KMS-11 (cell line): Measurements from ENCODE around the gene ACO2.

Experiments used
- H2AFZ ChIP-seq: fragments of 200-600 bp; sonication (generic); 2 replicates; pipeline ENCODE4 v1.6.1; 2016; ENCODE audit warnings: antibody characterized with exemption, mixed run types, low read depth
- H3K27ac ChIP-seq: fragments of 200-600 bp; sonication (generic); 2 replicates; pipeline ENCODE4 v1.6.1; 2016; ENCODE audit warnings: mild to moderate bottlenecking, mixed run types
- H3K27me3 ChIP-seq: fragments of 200-600 bp; sonication (generic); 2 replicates; pipeline ENCODE4 v1.6.1; 2017; ENCODE audit warnings: mild to moderate bottlenecking, low read depth, mixed run types, moderate library complexity; ENCODE audit not compliant: insufficient read depth
- H3K36me3 ChIP-seq: fragments of 200-600 bp; sonication (generic); 2 replicates; pipeline ENCODE4 v1.6.1; 2017; ENCODE audit warnings: mild to moderate bottlenecking, mixed run types; ENCODE audit not compliant: insufficient read depth
- H3K4me1 ChIP-seq: fragments of 200-600 bp; sonication (generic); 2 replicates; pipeline ENCODE4 v1.6.1; 2016; ENCODE audit warnings: mild to moderate bottlenecking, low read depth, mixed run types; ENCODE audit not compliant: poor library complexity, severe bottlenecking
- H3K4me2 ChIP-seq: fragments of 200-600 bp; sonication (generic); 2 replicates; pipeline ENCODE4 v1.7.0; 2016; ENCODE audit warnings: mild to moderate bottlenecking, mixed run types
- H3K4me3 ChIP-seq: fragments of 200-600 bp; sonication (generic); IDR thresholded peaks from 2 replicates; pipeline ENCODE4 v1.6.1; 2017; ENCODE audit warnings: low read depth, low read length, mixed read lengths; ENCODE audit not compliant: insufficient read depth
- H3K79me2 ChIP-seq: fragments of 200-600 bp; sonication (generic); 2 replicates; pipeline ENCODE4 v1.6.1; 2016; ENCODE audit warnings: low read depth, mixed run types; ENCODE audit not compliant: insufficient read depth
- H3K9ac ChIP-seq: fragments of 200-600 bp; sonication (generic); 2 replicates; pipeline ENCODE4 v1.6.1; 2016; ENCODE audit warnings: mild to moderate bottlenecking, mixed run types
- H4K20me1 ChIP-seq: fragments of 200-600 bp; sonication (generic); 2 replicates; pipeline ENCODE4 v1.6.1; 2016; ENCODE audit warnings: mild to moderate bottlenecking, mixed run types; ENCODE audit not compliant: insufficient read depth
- CTCF ChIP-seq: fragments of 200-600 bp; sonication (generic); conservative IDR thresholded peaks from 2 replicates; pipeline ENCODE4 v1.6.1; 2017; ENCODE audit warnings: low read depth, mild to moderate bottlenecking, antibody characterized with exemption, low read length, moderate library complexity, mixed read lengths

Gene ACO2

GRCh38 chr22:41542224-41542623 lies 73.3 kb downstream of the ACO2 start:
- Histone ChIP-seq H3K4me1 (peaks cover 18% of the 10 kb centered on the region), H3K36me3 (no peaks in the 10 kb centered on the region; the same call in 1 of the 2 replicates), H3K9ac (no peak overlapping the region), H3K27ac (no peak overlapping the region), H3K4me3 (no peak overlapping the region), H3K79me2 (peaks cover 50% of the 10 kb centered on the region), H2AFZ (no peak overlapping the region), H3K4me2 (peak overlapping the region; percentile 55; the same call in 1 of the 2 replicates), H4K20me1 (no peaks in the 10 kb centered on the region), H3K27me3 (no peaks in the 10 kb centered on the region)
- no peak for TF ChIP-seq CTCF

GRCh38 chr22:41543854-41544670 lies 75.1 kb downstream of the ACO2 start, which contains the start of gene POLR3H:
Gene POLR3H, minus strand, starts transcription at chr22:41544470. Its CDS starts 369 bp downstream, at chr22:41544101.
- H2AFZ ChIP-seq: peak within 1 kb of the TSS; percentile 74
- H3K4me3 ChIP-seq: no peak within 1 kb of the TSS
- peak within 1 kb of the TSS; percentile 61 for H3K4me2 ChIP-seq
- peaks cover 18% of the 10 kb centered on the region for H3K4me1 ChIP-seq
- H3K9ac ChIP-seq: peak within 1 kb of the TSS; percentile 88
- no peaks in the 10 kb centered on the region for H4K20me1 ChIP-seq
- no peaks in the 10 kb centered on the region; the same call in 1 of the 2 replicates for H3K36me3 ChIP-seq
- H3K27me3 ChIP-seq: no peaks in the 10 kb centered on the region
- peak within 1 kb of the TSS; percentile 75 for H3K27ac ChIP-seq
- TF ChIP-seq CTCF: peak; percentile 60
- peaks cover 50% of the 10 kb centered on the region for H3K79me2 ChIP-seq

DNA sequence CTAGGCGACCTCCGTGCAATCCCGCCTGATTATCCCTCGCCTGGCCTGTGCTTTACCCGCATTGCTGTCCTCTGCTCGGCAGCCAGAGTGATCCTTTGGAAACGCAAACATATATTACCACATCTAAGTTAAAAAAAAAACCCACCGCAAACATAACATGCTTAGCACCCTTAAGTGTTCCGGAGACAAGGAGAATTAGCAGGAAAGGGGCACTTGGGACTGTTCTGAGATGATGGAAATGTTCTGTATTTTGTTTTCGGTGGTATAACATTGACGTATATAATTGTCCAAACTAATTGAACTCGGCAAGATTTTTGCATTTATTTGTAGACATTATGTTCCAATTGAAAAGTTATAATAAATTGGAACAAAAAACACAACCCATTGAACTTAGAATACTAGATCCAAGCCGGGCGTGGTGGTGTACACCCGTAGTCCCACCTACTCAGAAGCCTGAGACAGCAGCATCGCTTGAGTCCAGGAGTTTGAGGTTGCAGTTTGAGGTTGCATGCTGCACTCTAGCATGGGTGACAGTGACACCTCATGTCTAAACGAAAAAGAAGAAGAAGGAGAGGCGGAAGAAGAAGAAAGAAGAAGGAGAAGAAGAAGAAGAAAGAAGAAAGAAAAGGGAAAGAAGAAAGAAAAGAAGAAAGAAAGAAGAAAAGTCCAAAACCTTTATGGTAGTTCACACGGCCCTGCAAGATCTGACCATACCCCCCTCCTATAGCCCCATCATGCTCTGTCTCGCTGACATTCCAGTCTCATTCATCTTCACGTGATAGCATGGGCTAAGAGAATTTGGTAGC lies 76.0 kb downstream of the ACO2 start:
- H3K27ac ChIP-seq: no peak overlapping the region
- TF ChIP-seq CTCF: no peak
- H3K4me3 ChIP-seq: no peak overlapping the region
- peak overlapping the region; percentile 12 for H2AFZ ChIP-seq
- H3K9ac ChIP-seq: no peak overlapping the region
- peaks cover 42% of the 10 kb centered on the region for H3K79me2 ChIP-seq
- H3K27me3 ChIP-seq: no peaks in the 10 kb centered on the region
- peaks cover 18% of the 10 kb centered on the region for H3K4me1 ChIP-seq
- H3K4me2 ChIP-seq: peak overlapping the region; percentile 61
- H4K20me1 ChIP-seq: no peaks in the 10 kb centered on the region
- H3K36me3 ChIP-seq: no peaks in the 10 kb centered on the region; the same call in 1 of the 2 replicates

- Histone ChIP-seq H3K36me3 (no peaks in the 10 kb centered on the region), H3K27me3 (no peaks in the 10 kb centered on the region), H3K9ac (no peak overlapping the region), H3K27ac (no peak overlapping the region), H2AFZ (no peak overlapping the region), H3K4me1 (peaks cover 8% of the 10 kb centered on the region), H3K79me2 (peaks cover 3% of the 10 kb centered on the region), H3K4me2 (no peak overlapping the region), H4K20me1 (no peaks in the 10 kb centered on the region), H3K4me3 (no peak overlapping the region)
- TF ChIP-seq CTCF: no peak
Measured at GRCh38 chr22:41548830-41549211, 79.9 kb downstream of the ACO2 start.
